IMR-90 (cell line): ENCODE data around the gene HLA-DOB. TPM values are rescaled to one million over a fixed set of nuclear protein-coding genes. Genes with fewer than 3 reads are reported as not detected.

Experiments
- ATAC-seq: fragments of 200-7000 bp; cut with Tn5 transposase; 2 replicates; pipeline ENCODE4 v1.9.1; 2020; ENCODE audit warnings: low read depth, mild to moderate bottlenecking, moderate library complexity
- BruUV-seq: library from RNA; stranded (reverse); fragments of 400-500 nt; replicated peaks from 2 replicates; lab custom pipeline; 2021; lab: Mats Ljungman, UMichigan
- CTCF ChIA-PET: fragments of 300-600 bp; formaldehyde crosslinking; extraction: SDS; loops from one replicate; lab custom pipeline; 2021; ENCODE audit warnings: antibody characterized with exemption; lab: Yijun Ruan, JAX
- POLR2A ChIA-PET: fragments of 300-600 bp; sonication (Branson Sonifier 250); formaldehyde crosslinking; loops from one replicate; lab custom pipeline; 2022; ENCODE audit warnings: antibody characterized with exemption; ENCODE audit not compliant: unreplicated experiment; lab: Charles Lee
- DNase-seq: peaks from one replicate; pipeline ENCODE4 v3.0.0; 2013
- H2AFZ ChIP-seq: replicated peaks from 2 replicates; pipeline ENCODE3; 2013; ENCODE audit warnings: low read length, mild to moderate bottlenecking; ENCODE audit not compliant: poor library complexity
- H2AK5ac ChIP-seq: 2 replicates; pipeline ENCODE4 v1.6.1; 2013; ENCODE audit warnings: low read depth, low read length, inconsistent platforms
- H2AK9ac ChIP-seq: replicated peaks from 2 replicates; pipeline ENCODE3; 2013; ENCODE audit warnings: mild to moderate bottlenecking, low read depth, low read length, moderate library complexity; ENCODE audit not compliant: poor library complexity
- H2BK120ac ChIP-seq: 2 replicates; pipeline ENCODE4 v1.6.1; 2013; ENCODE audit warnings: low read depth, low read length, inconsistent platforms
- H2BK15ac ChIP-seq: 3 replicates; pipeline ENCODE4 v1.6.1; 2013; ENCODE audit warnings: low read depth, low read length, inconsistent platforms
- H2BK20ac ChIP-seq: 2 replicates; pipeline ENCODE4 v1.6.1; 2013; ENCODE audit warnings: low read depth, mild to moderate bottlenecking, inconsistent platforms, low read length, moderate library complexity
- H2BK5ac ChIP-seq: 2 replicates; pipeline ENCODE4 v1.6.1; 2013; ENCODE audit warnings: mild to moderate bottlenecking, low read depth, low read length, inconsistent platforms; ENCODE audit not compliant: poor library complexity, severe bottlenecking
- H3K14ac ChIP-seq: replicated peaks from 2 replicates; pipeline ENCODE4 v1.6.1; 2013; ENCODE audit warnings: low read depth, low read length, inconsistent platforms
- H3K18ac ChIP-seq: 2 replicates; pipeline ENCODE4 v1.6.1; 2013; ENCODE audit warnings: low read depth, low read length, control low read depth
- H3K23ac ChIP-seq: 2 replicates; pipeline ENCODE4 v1.6.1; 2013; ENCODE audit warnings: low read depth, low read length, inconsistent platforms
- H3K27ac ChIP-seq: 2 replicates; pipeline ENCODE4 v1.5.1; 2013; ENCODE audit warnings: mild to moderate bottlenecking, control low read depth, low read length; ENCODE audit not compliant: insufficient read depth
- H3K27me3 ChIP-seq: 2 replicates; pipeline ENCODE4 v1.6.1; 2013; ENCODE audit warnings: low read length; ENCODE audit not compliant: control insufficient read depth, insufficient read depth
- H3K36me3 ChIP-seq: 2 replicates; pipeline ENCODE4 v1.6.1; 2013; ENCODE audit warnings: low read length, mixed read lengths; ENCODE audit not compliant: control insufficient read depth, insufficient read depth
- H3K4ac ChIP-seq: 2 replicates; pipeline ENCODE4 v1.6.1; 2013; ENCODE audit warnings: low read depth, low read length, inconsistent platforms
- H3K4me1 ChIP-seq: 2 replicates; pipeline ENCODE4 v1.6.1; 2013; ENCODE audit warnings: low read length, mixed read lengths; ENCODE audit not compliant: control insufficient read depth, insufficient read depth
- H3K4me2 ChIP-seq: 2 replicates; pipeline ENCODE4 v1.6.1; 2013; ENCODE audit warnings: low read depth, mild to moderate bottlenecking, control low read depth, low read length, moderate library complexity
- H3K4me3 ChIP-seq: 2 replicates; pipeline ENCODE4 v1.5.1; 2013; ENCODE audit warnings: low read depth, mild to moderate bottlenecking, control low read depth, low read length, moderate library complexity; ENCODE audit not compliant: insufficient read depth
- H3K56ac ChIP-seq: 2 replicates; pipeline ENCODE4 v1.6.1; 2013; ENCODE audit warnings: low read length, inconsistent platforms; ENCODE audit not compliant: insufficient read depth; ENCODE audit errors: extremely low read depth
- H3K79me1 ChIP-seq, 2 experiments: 2 replicates each; pipeline ENCODE4 v1.6.1; 2013; ENCODE audit warnings: low read length in 2 of 2, inconsistent platforms in 1 of 2, low read depth in 1 of 2
- H3K9ac ChIP-seq: 2 replicates; pipeline ENCODE4 v1.6.1; 2013; ENCODE audit warnings: low read depth, low read length, control low read depth
- H3K9me1 ChIP-seq: 2 replicates; pipeline ENCODE4 v1.6.1; 2013; ENCODE audit warnings: low read length, inconsistent platforms; ENCODE audit not compliant: insufficient read depth
- H3K9me3 ChIP-seq: 2 replicates; pipeline ENCODE4 v1.6.1; 2013; ENCODE audit warnings: low read length; ENCODE audit not compliant: control insufficient read depth, insufficient read depth
- H4K20me1 ChIP-seq: 2 replicates; pipeline ENCODE4 v1.6.1; 2013; ENCODE audit warnings: low read length, inconsistent platforms; ENCODE audit not compliant: insufficient read depth
- H4K5ac ChIP-seq: 2 replicates; pipeline ENCODE4 v1.6.1; 2013; ENCODE audit warnings: mild to moderate bottlenecking, low read depth, low read length, control low read depth
- H4K8ac ChIP-seq, 2 experiments: 2 replicates each; pipeline ENCODE4 v1.6.1; 2013; ENCODE audit warnings: low read depth in 2 of 2, low read length in 2 of 2, control low read depth in 1 of 2, inconsistent platforms in 1 of 2
- H4K91ac ChIP-seq: 2 replicates; pipeline ENCODE4 v1.6.1; 2013; ENCODE audit warnings: low read depth, low read length, inconsistent platforms; ENCODE audit not compliant: insufficient read depth
- BHLHE40 ChIP-seq: fragments of 150-350 bp; IDR thresholded peaks from 2 replicates; pipeline ENCODE4 v1.6.1; 2016; ENCODE audit warnings: mild to moderate bottlenecking, low read depth, low read length
- MAFK ChIP-seq: IDR thresholded peaks from 2 replicates; pipeline ENCODE4 v1.6.1; 2012; ENCODE audit warnings: low read depth, low read length, improper control_type of control experiment
- NFE2L2 ChIP-seq: fragments of 150-350 bp; IDR thresholded peaks from 2 replicates; pipeline ENCODE4 v1.6.1; 2016; ENCODE audit warnings: low read depth, mild to moderate bottlenecking, low read length
- RAD21 ChIP-seq: IDR thresholded peaks from 2 replicates; pipeline ENCODE4 v1.6.1; 2012; ENCODE audit warnings: low read length, improper control_type of control experiment
- SMC3 ChIP-seq: fragments of 150-350 bp; IDR thresholded peaks from 2 replicates; pipeline ENCODE4 v1.6.1; 2016; ENCODE audit warnings: low read depth, mild to moderate bottlenecking, antibody characterized with exemption, low read length, moderate library complexity
- WGBS, 2 experiments: methylation state at CpG; one replicate each; pipeline versions ENCODE4 v1.1.5 to v1.1.7; 2013; ENCODE audit warnings: missing lambda C conversion rate in 2 of 2; ENCODE audit not compliant: insufficient read length in 1 of 2; ENCODE audit errors: extremely low coverage in 2 of 2; 5-methylcytosine and 5-hydroxymethylcytosine counted together
- dilution Hi-C: fragments of 300-500 bp; cut with HindIII; formaldehyde crosslinking; loops from one replicate; pipeline ENCODE4 v1.14.3; 2018; ENCODE audit warnings: low sequenced_read_pairs; ENCODE audit not compliant: unreplicated experiment
- in situ Hi-C: fragments of 300-500 bp; cut with MboI; formaldehyde crosslinking; loops from 3 replicates; pipeline ENCODE4 v1.14.3; 2019; ENCODE audit warnings: low sequenced_read_pairs, inconsistent platforms, mixed read lengths
- intact Hi-C: fragments of 100-400 bp; cut with micrococcal nuclease; formaldehyde crosslinking; loops from 2 replicates; pipeline ENCODE4 v1.10.0; 2022
- polyA plus RNA-seq, 3 experiments: library from polyadenylated mRNA; depleted of rRNA; stranded (reverse); fragments of >200 nt; gene quantifications; 2 replicates each; pipeline ENCODE4 v1.2.3, GENCODE V29; 2012; ENCODE audit warnings: low replicate concordance in 1 of 3
- total RNA-seq: library from RNA; depleted of rRNA; stranded (reverse); fragments of >200 nt; gene quantifications from 2 replicates; pipeline ENCODE4 v1.2.3, GENCODE V29; 2012
- TF ChIP-seq, protein P1 (sequence below): fragments of 150-350 bp; IDR thresholded peaks from 2 replicates; pipeline ENCODE4 v1.6.1; 2017; ENCODE audit warnings: mild to moderate bottlenecking, antibody characterized with exemption, low read length, low read depth

Gene HLA-DOB
- total and polyA plus RNA-seq, 2 of the 4 experiments (the other 2 are of a cell fraction): 0.36 to 2.3 TPM

DNA sequence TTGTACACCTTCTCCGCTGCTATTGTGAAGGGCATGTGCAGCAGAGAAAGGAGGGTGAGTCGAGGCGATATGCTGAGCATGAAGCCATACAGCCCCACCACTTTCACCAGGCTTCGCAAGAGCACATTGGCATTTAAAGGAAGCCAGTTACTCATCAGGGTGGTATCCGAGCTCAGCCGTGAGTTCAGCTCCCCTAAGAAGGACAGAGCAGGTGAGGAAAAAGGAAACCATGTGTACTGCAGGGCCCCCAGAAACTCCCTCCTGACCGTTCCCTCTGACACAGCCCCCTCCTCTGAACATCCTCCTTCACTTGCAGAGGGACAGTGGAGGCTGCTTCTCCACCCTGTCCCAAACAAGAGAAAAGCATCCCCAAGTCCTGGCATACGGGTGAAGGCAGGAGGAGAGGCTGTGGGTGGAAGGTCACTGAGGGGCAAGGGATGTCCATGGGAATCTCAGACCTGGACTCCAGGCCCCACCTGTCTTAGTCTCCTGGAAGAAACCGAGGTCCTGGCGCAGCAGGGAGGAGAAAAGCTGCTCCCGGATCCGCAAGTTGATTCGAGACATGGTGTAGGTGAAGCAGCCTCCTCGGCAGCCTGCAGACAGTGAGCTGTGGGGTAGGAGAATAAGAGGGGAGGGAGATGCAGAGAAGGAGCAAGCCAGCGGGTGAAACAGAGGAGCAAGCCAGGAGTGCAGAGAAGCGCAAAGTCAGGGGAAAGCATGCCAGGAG is 18.5 kb upstream of the HLA-DOB start:
- peaks cover 2 to 11% of the 10 kb centered on the region in 2 experiments; a peak in 2 of 4 replicates for H3K79me1 ChIP-seq
- H3K36me3 ChIP-seq: peaks cover 16% of the 10 kb centered on the region
- ATAC-seq: no peak
- H3K4me2 ChIP-seq: no peak overlapping the region
- H2AK9ac ChIP-seq: no peak overlapping the region
- dilution Hi-C loops: no loop called here
- no peaks in the 10 kb centered on the region for H4K20me1 ChIP-seq
- no peak overlapping the region for H2AK5ac ChIP-seq
- no peak overlapping the region for H3K27ac ChIP-seq
- H2BK120ac ChIP-seq: no peak overlapping the region
- no peak overlapping the region for H2BK15ac ChIP-seq
- H3K27me3 ChIP-seq: no peaks in the 10 kb centered on the region
- intact Hi-C loops: no loop called here
- H3K9me1 ChIP-seq: no peaks in the 10 kb centered on the region
- no peak overlapping the region for H2AFZ ChIP-seq
- no peak overlapping the region for H3K56ac ChIP-seq
- 89% methylated on average over 1 of the region's 16 CpGs; no CpG with 5 or more reads in 1 of the 2 experiments for WGBS, 2 experiments
- no peak overlapping the region for H3K9ac ChIP-seq
- H3K9me3 ChIP-seq: no peaks in the 10 kb centered on the region
- peaks cover 6% of the 10 kb centered on the region for H3K4me1 ChIP-seq
- H4K5ac ChIP-seq: no peak overlapping the region
- no peak overlapping the region for H4K91ac ChIP-seq
- no peak overlapping the region for H3K4ac ChIP-seq
- POLR2A ChIA-PET: no interaction called here
- CTCF ChIA-PET: no interaction called here
- no TSS peak for BruUV-seq
- H3K4me3 ChIP-seq: no peak overlapping the region
- in situ Hi-C loops: no loop called here
- H3K23ac ChIP-seq: no peak overlapping the region
- no peak for DNase-seq
- H3K14ac ChIP-seq: no peak overlapping the region
- no peak overlapping the region for H3K18ac ChIP-seq
- no peak overlapping the region for H2BK20ac ChIP-seq
- TF ChIP-seq, protein P1, sequence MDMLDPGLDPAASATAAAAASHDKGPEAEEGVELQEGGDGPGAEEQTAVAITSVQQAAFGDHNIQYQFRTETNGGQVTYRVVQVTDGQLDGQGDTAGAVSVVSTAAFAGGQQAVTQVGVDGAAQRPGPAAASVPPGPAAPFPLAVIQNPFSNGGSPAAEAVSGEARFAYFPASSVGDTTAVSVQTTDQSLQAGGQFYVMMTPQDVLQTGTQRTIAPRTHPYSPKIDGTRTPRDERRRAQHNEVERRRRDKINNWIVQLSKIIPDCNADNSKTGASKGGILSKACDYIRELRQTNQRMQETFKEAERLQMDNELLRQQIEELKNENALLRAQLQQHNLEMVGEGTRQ: no peak
- no peak for TF ChIP-seq MAFK
- TF ChIP-seq NFE2L2: no peak
- no peak for TF ChIP-seq RAD21
- no peak for TF ChIP-seq BHLHE40
- TF ChIP-seq SMC3: no peak
- no peak overlapping the region for H2BK5ac ChIP-seq
- no peak overlapping the region for H4K8ac ChIP-seq
